Mesothelial cell of epicardium (in vitro differentiated cells): ENCODE results near the gene CENPN. TPM values are rescaled to one million over a fixed set of nuclear protein-coding genes. Genes with fewer than 3 reads are reported as not detected.

Experiments used
- DNase-seq, 2 experiments: peaks; one replicate each; pipeline ENCODE4 v3.0.0; 2021; ENCODE audit warnings: low spot score in 2 of 2; ENCODE audit not compliant: unreplicated experiment in 2 of 2
- H3K27ac Mint-ChIP-seq: 2 replicates; pipeline ENCODE4 v1.8.0; 2021; ENCODE audit warnings: mixed read lengths
- H3K27me3 Mint-ChIP-seq: 2 replicates; pipeline ENCODE4 v1.8.0; 2021; ENCODE audit warnings: low read depth, mixed read lengths
- H3K36me3 Mint-ChIP-seq: 2 replicates; pipeline ENCODE4 v1.8.0; 2021; ENCODE audit warnings: mixed read lengths
- H3K4me1 Mint-ChIP-seq: 2 replicates; pipeline ENCODE4 v1.8.0; 2021; ENCODE audit warnings: mixed read lengths
- H3K4me3 Mint-ChIP-seq: 2 replicates; pipeline ENCODE4 v1.8.0; 2021; ENCODE audit warnings: mild to moderate bottlenecking, moderate library complexity, mixed read lengths
- H3K9me3 Mint-ChIP-seq: 2 replicates; pipeline ENCODE4 v1.8.0; 2021; ENCODE audit warnings: mixed read lengths
- CTCF ChIP-seq: fragments of 200-600 bp; sonication (generic); IDR thresholded peaks from one replicate; pipeline ENCODE4 v1.5.0; 2021; ENCODE audit warnings: antibody characterized with exemption; ENCODE audit not compliant: unreplicated experiment
- total RNA-seq: library from RNA; stranded (reverse); gene quantifications from 3 replicates; pipeline ENCODE4 v1.2.1, GENCODE V29; 2021

The CENPN gene
- total RNA-seq, 1 donor from 2014 or later: 13.1 TPM

GRCh38 chr16:80974649-80975376, 32.2 kb upstream of the CENPN start:
- DNase-seq: no peak
- H3K4me1 Mint-ChIP-seq: no peaks in the 10 kb centered on the region
- no peaks in the 10 kb centered on the region for H3K9me3 Mint-ChIP-seq
- H3K27me3 Mint-ChIP-seq: no peaks in the 10 kb centered on the region
- no peak overlapping the region for H3K27ac Mint-ChIP-seq
- peak; percentile 52 for TF ChIP-seq CTCF
- H3K4me3 Mint-ChIP-seq: no peak overlapping the region
- peaks cover 25% of the 10 kb centered on the region for H3K36me3 Mint-ChIP-seq

DNA sequence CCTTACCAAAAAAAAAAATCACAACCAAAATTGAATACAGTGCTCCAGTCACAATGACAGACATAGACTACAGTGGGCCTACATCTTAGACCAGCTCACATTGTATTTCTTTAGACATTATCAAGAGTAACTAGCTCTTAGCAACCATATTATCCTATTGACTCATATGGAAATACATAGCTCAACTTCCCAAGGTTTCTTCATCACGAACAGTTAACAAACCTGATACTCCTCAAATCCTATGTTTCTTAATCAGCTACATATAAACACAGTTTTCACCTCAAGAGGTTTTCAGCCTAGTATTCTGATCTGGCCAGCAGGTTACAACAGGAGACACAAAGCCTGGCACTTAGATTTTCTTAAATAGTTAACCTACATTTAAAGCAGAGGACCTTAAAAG, 30.1 kb upstream of the CENPN start:
- no peak overlapping the region for H3K27ac Mint-ChIP-seq
- no peak overlapping the region for H3K4me3 Mint-ChIP-seq
- H3K27me3 Mint-ChIP-seq: no peaks in the 10 kb centered on the region
- DNase-seq: no peak
- no peaks in the 10 kb centered on the region for H3K4me1 Mint-ChIP-seq
- no peak for TF ChIP-seq CTCF
- H3K9me3 Mint-ChIP-seq: no peaks in the 10 kb centered on the region
- H3K36me3 Mint-ChIP-seq: peaks cover 26% of the 10 kb centered on the region

DNA sequence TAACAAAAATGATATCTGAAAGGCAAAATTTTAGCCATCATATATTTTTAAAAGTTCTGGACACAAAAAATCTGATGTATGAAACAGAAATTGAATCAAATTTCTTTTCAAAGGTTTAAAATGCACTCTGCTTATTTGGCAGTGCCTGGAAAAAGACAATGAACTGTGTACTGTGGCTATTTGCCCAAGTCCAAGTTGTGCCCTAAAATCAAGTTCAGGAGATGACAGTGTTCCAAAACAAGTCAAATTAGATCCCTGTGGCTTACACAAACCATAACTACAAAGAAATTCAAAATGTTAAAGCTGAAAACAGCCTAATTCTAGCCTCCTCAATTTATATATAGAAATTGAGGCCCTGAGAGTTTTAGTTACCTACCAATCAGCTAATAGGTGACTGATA, 25.9 kb upstream of the CENPN start:
- TF ChIP-seq CTCF: no peak
- DNase-seq: no peak
- H3K36me3 Mint-ChIP-seq: peaks cover 17% of the 10 kb centered on the region
- no peak overlapping the region for H3K27ac Mint-ChIP-seq
- no peak overlapping the region for H3K4me3 Mint-ChIP-seq
- no peaks in the 10 kb centered on the region for H3K27me3 Mint-ChIP-seq
- H3K9me3 Mint-ChIP-seq: no peaks in the 10 kb centered on the region
- peaks cover 4% of the 10 kb centered on the region for H3K4me1 Mint-ChIP-seq

- Mint-ChIP-seq H3K27me3 (no peaks in the 10 kb centered on the region), H3K27ac (no peak overlapping the region), H3K4me1 (peaks cover 14% of the 10 kb centered on the region), H3K9me3 (no peaks in the 10 kb centered on the region), H3K4me3 (no peak overlapping the region), H3K36me3 (peaks cover 14% of the 10 kb centered on the region)
- no peak for DNase-seq
- TF ChIP-seq CTCF: no peak
These were observed 24.4 kb upstream of the CENPN start for GRCh38 chr16:80982646-80983045.

DNA sequence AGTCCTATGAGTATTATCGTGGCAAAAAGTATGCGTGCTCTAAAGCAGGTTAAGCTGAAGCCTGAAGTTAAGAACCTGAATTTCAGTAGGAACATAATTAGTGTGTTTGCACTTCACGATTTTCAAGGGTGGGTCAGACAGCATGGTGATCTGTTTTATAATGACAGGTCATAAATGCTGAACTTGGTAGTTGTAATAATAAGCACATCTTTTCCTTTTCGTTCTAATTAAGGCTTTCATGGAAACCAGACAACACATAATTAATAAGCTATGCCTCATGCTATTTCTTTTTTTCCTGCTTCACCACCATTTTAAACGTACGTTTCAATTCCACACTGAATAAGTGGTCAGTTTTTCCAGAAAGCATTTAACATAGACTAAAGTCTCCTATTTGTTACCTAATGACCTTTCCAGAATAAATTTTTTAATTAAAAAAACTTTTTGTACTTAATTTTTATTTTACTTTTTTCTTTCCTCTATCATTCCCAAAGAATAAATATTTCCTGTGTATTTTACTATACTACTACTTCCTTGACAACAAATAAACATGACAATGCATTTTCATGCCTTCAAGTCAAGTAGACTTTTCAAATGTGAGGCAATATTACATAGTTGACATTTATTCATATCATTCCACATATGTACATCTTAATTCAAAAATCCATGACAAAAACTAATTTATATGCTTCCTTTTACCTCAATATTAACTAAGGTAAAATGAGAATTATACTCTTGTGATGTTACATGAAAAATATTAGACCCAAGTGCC, 22.7 kb upstream of the CENPN start:
- Mint-ChIP-seq H3K27me3 (no peaks in the 10 kb centered on the region), H3K27ac (no peak overlapping the region), H3K36me3 (peaks cover 4% of the 10 kb centered on the region), H3K9me3 (no peaks in the 10 kb centered on the region), H3K4me3 (no peak overlapping the region), H3K4me1 (peaks cover 14% of the 10 kb centered on the region)
- no peak for TF ChIP-seq CTCF
- DNase-seq: no peak
